Adrenal gland (tissue), 5 donors: ENCODE results near the gene KCNC1.

ENCODE experiments used
- POLR2A ChIP-seq, 2 donors: fragments of 450-650 bp; IDR thresholded peaks; one replicate each; pipeline ENCODE4 v1.6.1; 2017; ENCODE audit warnings: antibody characterized with exemption in 2 of 2, mild to moderate bottlenecking in 2 of 2, moderate library complexity in 1 of 2
- TF ChIP-seq, protein P1 (sequence below), 6 experiments: fragments of 450-650 bp in 4 of 6; fragments of 200-600 bp in 2 of 6; sonication (generic) in 1 of 6; IDR thresholded peaks; 1 replicate in 5 of 6; 2 replicates in 1 of 6; pipeline versions ENCODE4 v1.5.1 to v1.8.0; 2016 to 2021; ENCODE audit warnings: antibody characterized with exemption in 6 of 6, mild to moderate bottlenecking in 2 of 6, moderate library complexity in 1 of 6
- donor health status: DM: no; HTN: no; CAD: no.

- TF ChIP-seq, protein P1, sequence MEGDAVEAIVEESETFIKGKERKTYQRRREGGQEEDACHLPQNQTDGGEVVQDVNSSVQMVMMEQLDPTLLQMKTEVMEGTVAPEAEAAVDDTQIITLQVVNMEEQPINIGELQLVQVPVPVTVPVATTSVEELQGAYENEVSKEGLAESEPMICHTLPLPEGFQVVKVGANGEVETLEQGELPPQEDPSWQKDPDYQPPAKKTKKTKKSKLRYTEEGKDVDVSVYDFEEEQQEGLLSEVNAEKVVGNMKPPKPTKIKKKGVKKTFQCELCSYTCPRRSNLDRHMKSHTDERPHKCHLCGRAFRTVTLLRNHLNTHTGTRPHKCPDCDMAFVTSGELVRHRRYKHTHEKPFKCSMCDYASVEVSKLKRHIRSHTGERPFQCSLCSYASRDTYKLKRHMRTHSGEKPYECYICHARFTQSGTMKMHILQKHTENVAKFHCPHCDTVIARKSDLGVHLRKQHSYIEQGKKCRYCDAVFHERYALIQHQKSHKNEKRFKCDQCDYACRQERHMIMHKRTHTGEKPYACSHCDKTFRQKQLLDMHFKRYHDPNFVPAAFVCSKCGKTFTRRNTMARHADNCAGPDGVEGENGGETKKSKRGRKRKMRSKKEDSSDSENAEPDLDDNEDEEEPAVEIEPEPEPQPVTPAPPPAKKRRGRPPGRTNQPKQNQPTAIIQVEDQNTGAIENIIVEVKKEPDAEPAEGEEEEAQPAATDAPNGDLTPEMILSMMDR (IDR thresholded peaks at IDR 0.05): no peak
- no peak for TF ChIP-seq POLR2A (IDR thresholded peaks at IDR 0.05)
These were observed 29.1 kb downstream of the KCNC1 start for GRCh38 chr11:17763703-17764102.
